ENCODE results near the gene ENAH. TPM values are rescaled to one million over a fixed set of nuclear protein-coding genes. Genes with fewer than 3 reads are reported as not detected.
"Not testable (repeated sequence)": the region's sequence is repeated elsewhere in the genome, so short reads cannot be mapped to it uniquely, and the experiment has no call there.

ENAH gene
- total RNA-seq, 4 donors from 2014 or later, result 8.6 to 42.5 (median 35.9) TPM

GRCh38 chr1:225476538-225476988 lies 176.4 kb downstream of the ENAH start:
- Histone ChIP-seq H3K36me3 (no peaks in the 10 kb centered on the region), H3K4me3 (no peak overlapping the region), H3K4me1 (peaks cover 0 to 42% (median 0%) of the 10 kb centered on the region in 3 donors), H3K27ac (no peak overlapping the region), H3K27me3 (no peaks in the 10 kb centered on the region), H3K9me3 (no peaks in the 10 kb centered on the region)
- TF ChIP-seq CTCF (IDR thresholded peaks at IDR 0.05) (no peak), POLR2A (IDR thresholded peaks at IDR 0.05) (no peak)
- 85% methylated on average over 5 of the region's 5 CpGs; no CpG with 5 or more reads in 1 of the 2 donors for WGBS, 2 donors
- intact Hi-C loops (cut with DNase I), result loop anchor here (5.0 to 10.0 kb wide), 3 partner anchors 296 to 501 kb away; no protein-coding TSS in a partner anchor
- no peak for DNase-seq

DNA sequence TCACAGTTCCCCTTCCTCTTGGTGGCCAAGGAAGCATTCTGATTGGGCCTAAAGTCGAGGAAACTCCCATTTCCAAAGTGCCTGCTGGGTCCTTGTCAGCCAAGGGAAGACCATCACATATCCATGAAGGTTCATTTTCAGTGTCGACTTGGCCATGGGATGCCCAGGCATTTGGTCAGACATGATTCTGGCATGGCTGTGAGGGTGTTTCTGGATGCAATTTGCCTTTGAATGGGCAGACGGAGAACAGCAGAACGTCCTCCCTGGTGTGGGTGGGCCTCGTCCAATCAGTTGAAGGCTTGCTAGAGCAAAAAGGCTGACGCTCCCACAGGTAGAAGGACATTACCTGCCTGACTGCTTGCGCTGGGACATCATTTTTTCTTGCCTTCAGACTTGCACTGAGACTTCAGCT lies 176.8 kb downstream of the ENAH start:
- WGBS, 2 donors, result 84 to 90% methylated on average over 6 to 7 of the region's 7 CpGs
- Histone ChIP-seq H3K36me3 (no peaks in the 10 kb centered on the region), H3K27me3 (no peaks in the 10 kb centered on the region), H3K4me3 (no peak overlapping the region), H3K27ac (no peak overlapping the region), H3K4me1 (peaks cover 0 to 38% (median 0%) of the 10 kb centered on the region in 3 donors), H3K9me3 (no peaks in the 10 kb centered on the region)
- no peak for DNase-seq
- TF ChIP-seq CTCF (IDR thresholded peaks at IDR 0.05) (no peak), POLR2A (IDR thresholded peaks at IDR 0.05) (no peak)
- intact Hi-C loops (cut with DNase I), result loop anchor here (5.0 to 10.0 kb wide), 3 partner anchors 296 to 501 kb away; no protein-coding TSS in a partner anchor

- peak overlapping the region in 2 of 4 donors; percentile 16 to 18 for H3K4me3 ChIP-seq
- no peaks in the 10 kb centered on the region for H3K9me3 ChIP-seq
- intact Hi-C loops (cut with DNase I), result loop anchor here (5.0 to 10.0 kb wide), 3 partner anchors 297 to 502 kb away; no protein-coding TSS in a partner anchor
- no peak for TF ChIP-seq POLR2A (IDR thresholded peaks at IDR 0.05)
- peak; percentile 100 for TF ChIP-seq CTCF (IDR thresholded peaks at IDR 0.05)
- H3K36me3 ChIP-seq, result no peaks in the 10 kb centered on the region
- H3K27ac ChIP-seq, result peak overlapping the region in 1 of 4 donors; percentile 22
- 4 to 10% methylated on average over 2 to 22 of the region's 50 CpGs for WGBS, 2 donors
- H3K27me3 ChIP-seq, result no peaks in the 10 kb centered on the region
- DNase-seq, result no peak
- H3K4me1 ChIP-seq, result peaks cover 0 to 33% (median 0%) of the 10 kb centered on the region in 3 donors
These were observed 177.7 kb downstream of the ENAH start for GRCh38 chr1:225474986-225475820.

- Histone ChIP-seq H3K4me3 (no peak overlapping the region), H3K4me1 (peaks cover 0 to 33% (median 0%) of the 10 kb centered on the region in 3 donors), H3K9me3 (no peaks in the 10 kb centered on the region), H3K27ac (no peak overlapping the region), H3K27me3 (no peaks in the 10 kb centered on the region), H3K36me3 (no peaks in the 10 kb centered on the region)
- 35 to 52% methylated on average over 11 to 12 of the region's 13 CpGs for whole genome bisulfite sequencing, 2 donors
- TF ChIP-seq POLR2A (IDR thresholded peaks at IDR 0.05) (no peak), CTCF (IDR thresholded peaks at IDR 0.05) (no peak)
- DNase-seq, result no peak
- intact Hi-C loops (cut with DNase I), result loop anchor here (10.0 kb wide), 1 partner anchor 370 kb away; no protein-coding TSS in a partner anchor
These were observed 178.4 kb downstream of the ENAH start for GRCh38 chr1:225474439-225474985.

- intact Hi-C loops (cut with DNase I), result loop anchor here (10.0 kb wide), 1 partner anchor 371 kb away; no protein-coding TSS in a partner anchor
These were observed 179.1 kb downstream of the ENAH start for GRCh38 chr1:225473676-225474438.

GRCh38 chr1:225473266-225473665 lies 179.7 kb downstream of the ENAH start:
- not testable (repeated sequence) for H3K4me3 ChIP-seq, H3K27ac ChIP-seq, DNase-seq, H3K9me3 ChIP-seq, H3K36me3 ChIP-seq, H3K27me3 ChIP-seq
- H3K4me1 ChIP-seq, result peaks cover 0 to 27% (median 0%) of the 10 kb centered on the region in 3 donors
- 50 to 78% methylated on average over 3 to 4 of the region's 8 CpGs for WGBS, 2 donors
- intact Hi-C loops (cut with DNase I), result loop anchor here (10.0 kb wide), 1 partner anchor 372 kb away; no protein-coding TSS in a partner anchor

More at GRCh38 chr1:225473676-225474438, 179.1 kb downstream of the ENAH start:
- not testable (repeated sequence) for H3K4me3 ChIP-seq, H3K27ac ChIP-seq, H3K36me3 ChIP-seq, H3K27me3 ChIP-seq, H3K9me3 ChIP-seq, DNase-seq
- 87 to 89% methylated on average over 20 to 25 of the region's 26 CpGs for WGBS, 2 donors
- peaks cover 0 to 28% (median 0%) of the 10 kb centered on the region in 3 donors for H3K4me1 ChIP-seq

Data from esophagus squamous epithelium (tissue), 5 donors.